ENCODE measurements around the gene DCD.
A peak's percentile ranks its signal among the peaks of the same experiment; 100 is the strongest.
"Not testable (repeated sequence)": the region's sequence is repeated elsewhere in the genome, so short reads cannot be mapped to it uniquely, and the experiment has no call there.

DCD gene

GRCh38 chr12:54648265-54648664 is at the start of gene DCD:
DCD (minus strand) TSS chr12:54648365; CDS start chr12:54648303, 62 bp downstream.
- DNase-seq (ENCODE audit: low read depth): no peak

- DNase-seq (ENCODE audit: low read depth): no peak
These were observed 49.7 kb upstream of the DCD start for GRCh38 chr12:54697851-54698250.

GRCh38 chr12:54692353-54692752 is 44.2 kb upstream of the DCD start:
- DNase-seq (ENCODE audit: low read depth): no peak

GRCh38 chr12:54689984-54690383 is 41.8 kb upstream of the DCD start:
- DNase-seq (ENCODE audit: low read depth): peak; percentile 30

GRCh38 chr12:54689034-54689372 is 40.8 kb upstream of the DCD start:
- no peak for DNase-seq (ENCODE audit: low read depth)

- no peak for DNase-seq (ENCODE audit: low read depth)
These were observed 40.3 kb upstream of the DCD start for GRCh38 chr12:54688309-54689033.

GRCh38 chr12:54684636-54685630 is 36.8 kb upstream of the DCD start:
- DNase-seq (ENCODE audit: low read depth): no peak

GRCh38 chr12:54683398-54683797 is 35.2 kb upstream of the DCD start:
- no peak for DNase-seq (ENCODE audit: low read depth)

GRCh38 chr12:54682674-54683073 is 34.5 kb upstream of the DCD start:
- DNase-seq (ENCODE audit: low read depth): no peak

- DNase-seq (ENCODE audit: low read depth): peak; percentile 45
These were observed 32.2 kb upstream of the DCD start for GRCh38 chr12:54680374-54680773.

GRCh38 chr12:54678131-54678530 is 30.0 kb upstream of the DCD start:
- no peak for DNase-seq (ENCODE audit: low read depth)

GRCh38 chr12:54667945-54668344 is 19.8 kb upstream of the DCD start:
- DNase-seq (ENCODE audit: low read depth): no peak

GRCh38 chr12:54666008-54666407 is 17.8 kb upstream of the DCD start:
- no peak for DNase-seq (ENCODE audit: low read depth)

- not testable (repeated sequence) for DNase-seq (ENCODE audit: low read depth)
These were observed 17.0 kb upstream of the DCD start for GRCh38 chr12:54665022-54665635.

- DNase-seq (ENCODE audit: low read depth): no peak
These were observed 15.4 kb upstream of the DCD start for GRCh38 chr12:54663603-54664002.

GRCh38 chr12:54662026-54662425 is 13.9 kb upstream of the DCD start:
- no peak for DNase-seq (ENCODE audit: low read depth)

GRCh38 chr12:54661048-54661447 is 12.9 kb upstream of the DCD start:
- DNase-seq (ENCODE audit: low read depth): no peak

- DNase-seq (ENCODE audit: low read depth): no peak
These were observed 12.3 kb upstream of the DCD start for GRCh38 chr12:54660320-54660962.

GRCh38 chr12:54658306-54659264 is 10.4 kb upstream of the DCD start:
- peak; percentile 54 for DNase-seq (ENCODE audit: low read depth)

GRCh38 chr12:54657105-54657607 is 9.0 kb upstream of the DCD start:
- DNase-seq (ENCODE audit: low read depth): no peak

GRCh38 chr12:54654926-54655325 is 6.8 kb upstream of the DCD start:
- DNase-seq (ENCODE audit: low read depth): no peak

Measured in ELR (cell line).